Activated T-cell treated with anti-CD3 and anti-CD28 coated beads for 1 hour (primary cell): ENCODE measurements around the gene YIF1A.

Experiments
- DNase-seq: peaks from one replicate; pipeline ENCODE4 v3.0.0-alpha.2; 2020; ENCODE audit warnings: low read depth

The YIF1A gene

DNA sequence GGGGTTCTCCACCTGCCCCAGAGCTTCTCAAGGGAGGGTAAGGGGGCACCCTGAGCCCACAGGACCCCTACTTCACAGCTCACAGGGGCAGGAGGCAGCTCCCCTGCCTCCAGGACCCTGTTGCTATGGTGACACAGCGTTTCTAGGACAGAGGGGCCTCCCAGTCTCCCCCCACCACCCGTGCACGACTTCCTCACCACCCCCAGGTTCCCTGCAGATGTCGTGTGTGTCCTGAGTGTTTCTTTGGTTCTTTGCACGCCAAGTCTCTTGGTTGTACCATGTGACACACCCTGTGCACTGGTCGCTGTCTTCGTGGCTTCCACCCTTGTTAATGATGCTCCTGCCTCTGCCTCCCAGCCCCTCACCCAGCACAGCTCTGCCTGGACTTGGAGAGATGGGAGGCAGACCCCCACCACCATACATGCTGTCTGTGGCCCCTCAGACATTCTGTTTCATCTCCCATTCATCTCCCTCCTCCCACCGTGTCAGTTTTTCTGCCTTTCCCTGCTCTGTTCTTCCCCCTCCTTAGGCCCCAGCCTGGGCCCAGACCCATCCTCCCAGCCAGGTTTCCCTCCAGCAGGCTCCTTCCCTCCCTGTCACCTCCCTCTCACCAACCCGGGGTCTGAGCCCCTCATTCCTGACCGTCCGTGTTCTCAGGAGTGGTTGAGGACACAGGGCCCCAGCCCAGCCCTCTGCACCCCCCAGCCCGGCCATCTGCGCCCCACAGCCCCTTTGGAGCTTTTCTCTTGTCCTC, 45.0 kb downstream of the YIF1A start:
- DNase-seq: no peak

DNA sequence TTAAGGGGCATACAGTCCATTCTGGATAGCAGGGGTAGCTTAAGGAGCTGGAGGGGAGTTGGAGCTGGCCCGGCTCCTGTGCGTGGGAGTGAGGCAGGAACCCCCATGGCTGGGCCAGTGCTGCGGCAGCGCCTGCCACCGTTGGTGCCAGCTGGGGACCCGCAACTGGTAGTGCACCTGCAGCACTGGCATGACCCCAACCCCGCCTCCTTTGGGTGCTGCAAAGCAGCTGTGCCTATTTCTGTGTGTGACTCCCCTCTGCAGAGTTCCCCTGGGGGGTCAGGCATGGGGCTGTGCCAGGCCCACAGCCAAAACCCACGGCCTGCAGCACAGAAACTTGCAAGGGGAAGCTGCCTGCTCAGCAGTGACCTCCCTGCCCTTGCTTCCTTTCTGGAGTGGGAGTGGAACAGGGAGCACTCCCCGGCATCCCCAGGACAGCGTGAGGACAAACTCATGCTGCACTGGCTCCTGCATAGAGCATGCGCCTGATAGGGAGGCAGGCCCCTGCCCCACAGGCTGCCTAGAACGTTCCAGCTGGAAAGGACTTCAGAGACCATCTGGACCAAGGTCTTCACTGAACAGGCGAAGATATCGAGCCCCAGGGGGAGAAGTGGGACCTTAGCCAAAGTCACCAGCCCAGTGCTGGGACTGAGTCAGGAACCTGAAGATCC, 46.7 kb downstream of the YIF1A start:
- no peak for DNase-seq

DNA sequence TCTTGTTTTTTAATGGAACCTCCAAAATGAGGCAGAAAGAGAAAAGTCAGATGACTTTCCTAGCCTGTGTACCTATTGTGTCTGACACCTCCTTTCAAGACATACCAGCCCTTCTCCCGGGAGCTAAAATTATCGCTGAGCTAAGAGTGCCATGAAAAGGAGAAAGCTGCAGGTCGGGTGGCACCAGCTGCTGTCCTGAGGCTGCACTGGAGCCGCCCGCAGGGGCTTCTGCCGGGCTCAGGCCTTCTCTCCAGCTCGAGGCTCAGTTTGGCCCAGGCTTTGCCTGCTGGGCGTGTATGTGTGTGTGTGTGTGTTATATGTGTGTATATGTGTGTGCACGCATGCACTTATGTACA, 48.2 kb downstream of the YIF1A start:
- no peak for DNase-seq

DNA sequence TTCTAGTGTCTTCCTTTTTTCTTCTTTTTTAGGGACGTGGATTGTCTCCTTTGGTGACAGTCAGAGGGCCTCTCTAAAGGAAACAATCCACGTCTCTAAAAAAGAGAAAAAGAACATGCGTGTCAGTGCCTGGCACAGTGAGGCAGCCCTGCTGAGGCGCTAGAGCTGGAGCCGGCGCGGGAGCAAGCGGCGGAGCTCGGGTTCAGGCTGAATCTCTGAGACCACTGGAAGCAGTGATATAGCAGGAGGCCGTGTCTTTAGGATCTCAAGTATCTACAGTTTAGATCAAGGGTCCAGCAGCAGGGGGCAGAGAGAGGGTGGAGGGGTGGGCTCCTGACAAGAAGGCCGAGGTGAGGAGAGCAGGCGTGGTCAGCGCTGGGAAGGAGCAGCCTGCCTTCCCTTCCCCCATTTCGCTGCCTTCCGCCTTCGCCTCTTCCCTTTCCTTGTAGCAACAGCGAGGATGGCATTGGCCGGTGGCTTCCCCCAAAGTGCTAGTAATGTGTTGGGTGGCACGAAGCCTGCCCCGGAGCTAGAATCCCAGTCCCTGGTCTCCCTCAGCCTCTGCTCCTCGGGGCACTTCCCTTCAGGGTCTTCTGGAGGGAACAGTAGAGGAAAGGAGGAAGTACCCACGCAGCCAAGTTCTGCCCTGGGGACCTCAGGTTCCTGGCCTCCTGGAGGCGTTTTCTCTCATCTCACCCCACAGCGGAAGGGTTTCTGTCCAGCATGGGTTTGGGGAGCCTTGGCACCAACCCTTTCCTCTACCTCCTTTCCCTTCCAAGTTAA, 48.8 kb downstream of the YIF1A start:
- DNase-seq: no peak

DNA sequence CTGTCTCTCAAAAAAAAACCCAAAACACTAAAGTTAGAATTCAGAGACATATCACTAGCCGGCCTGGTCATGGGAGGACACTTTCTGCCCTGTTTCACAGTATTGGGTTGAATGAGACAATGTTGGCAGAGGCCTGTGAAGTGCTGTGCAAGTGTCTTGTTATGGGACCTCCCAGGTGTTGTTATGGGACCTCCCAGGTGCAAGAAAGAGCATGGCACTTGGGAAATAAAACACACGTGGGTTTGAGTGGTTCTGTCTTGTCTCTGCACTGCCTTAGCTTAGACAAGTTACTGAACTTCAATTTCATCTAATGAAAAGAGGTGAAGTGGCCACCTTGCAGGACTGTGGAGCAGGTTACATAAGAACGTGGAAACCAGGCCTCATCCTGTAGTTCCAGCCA, 49.4 kb downstream of the YIF1A start:
- DNase-seq: no peak

DNA sequence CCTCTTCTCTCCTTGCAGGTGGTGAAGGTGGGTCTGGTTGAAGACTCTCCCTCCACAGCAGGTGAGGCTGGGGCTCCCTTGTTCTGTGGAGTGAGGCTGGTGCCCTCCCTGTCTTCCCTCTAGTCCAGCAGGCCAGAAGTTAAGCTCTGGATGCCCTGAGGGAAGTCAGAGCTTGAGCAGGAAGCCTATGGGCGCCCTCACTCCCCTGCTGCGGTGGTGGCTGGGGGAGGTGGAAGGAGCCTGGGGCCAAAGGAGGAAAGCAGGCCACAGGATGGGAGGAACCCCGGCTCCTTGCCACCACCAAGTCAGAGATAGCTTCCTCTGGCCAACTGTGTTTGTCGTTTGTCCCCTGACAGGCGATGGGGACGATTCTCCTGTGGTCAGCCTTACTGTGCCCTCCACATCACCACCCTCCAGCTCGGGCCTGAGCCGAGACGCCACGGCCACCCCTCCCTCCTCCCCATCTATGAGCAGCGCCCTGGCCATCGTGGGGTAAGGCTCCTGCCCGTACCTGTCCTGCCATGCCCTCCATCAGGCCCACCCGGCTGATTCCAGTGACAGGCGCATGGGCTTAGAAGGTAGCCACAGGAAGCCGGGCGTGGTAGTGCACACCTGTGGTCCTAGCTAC, 50.0 kb downstream of the YIF1A start:
- DNase-seq: no peak

DNA sequence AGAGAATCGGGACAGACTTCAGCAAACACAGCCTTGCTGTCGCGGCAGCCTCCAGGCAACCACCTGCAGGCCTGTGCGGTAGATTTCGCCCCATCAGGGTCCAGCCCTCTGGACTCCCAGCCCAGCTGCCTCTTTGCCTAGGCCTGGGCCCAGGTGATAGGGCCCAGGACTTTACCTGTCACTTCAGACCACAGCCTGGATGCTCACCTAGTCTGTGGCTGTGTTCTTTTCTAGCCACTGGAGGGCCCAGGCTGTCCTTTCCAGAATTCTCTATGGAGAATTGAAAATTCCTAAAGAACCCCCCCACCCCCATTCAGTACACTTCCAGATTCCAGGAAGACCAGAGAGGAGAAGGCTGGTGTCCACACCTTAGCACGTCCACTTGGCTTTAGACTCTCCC, 51.1 kb downstream of the YIF1A start:
- DNase-seq: no peak

DNA sequence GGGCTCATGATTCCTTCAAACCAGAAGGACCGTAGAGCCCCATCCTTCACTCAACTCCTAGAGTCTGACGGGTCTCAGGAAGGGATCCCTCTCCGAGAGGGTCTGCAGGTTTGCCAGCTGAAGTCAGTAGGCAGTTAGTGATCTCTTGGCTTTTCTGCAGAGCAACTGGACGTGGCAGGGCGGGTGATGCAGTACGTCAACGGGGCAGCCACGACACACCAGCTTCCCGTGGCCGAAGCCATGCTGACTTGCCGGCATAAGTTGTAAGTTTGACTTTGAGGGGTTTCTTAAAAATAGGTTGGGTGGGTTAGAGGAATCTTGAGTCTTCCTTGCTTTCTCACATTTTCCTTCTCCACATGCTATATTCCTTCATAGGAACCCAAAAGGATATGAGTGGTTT, 53.8 kb downstream of the YIF1A start:
- DNase-seq: no peak
